ENCODE measurements around the gene WDR36. TPM values are rescaled to one million over a fixed set of nuclear protein-coding genes. Genes with fewer than 3 reads are reported as not detected.
"Not testable (repeated sequence)": the region's sequence is repeated elsewhere in the genome, so short reads cannot be mapped to it uniquely, and the experiment has no call there.

The WDR36 gene
- polyA plus RNA-seq, 1 of the 3 experiments (the other 2 are of a cell fraction) = 6.7 TPM

- H3K9me2 ChIP-seq = no peaks in the 10 kb centered on the region
- no peaks in the 10 kb centered on the region for H3K9me3 ChIP-seq
- peaks cover 7% of the 10 kb centered on the region for H3F3A ChIP-seq (replicated peaks; ENCODE audit: insufficient read depth)
- TF ChIP-seq PBX3 (IDR thresholded peaks at IDR 0.05) (peak; percentile 11), RFX5 (IDR thresholded peaks at IDR 0.05; ENCODE audit: low read length) (no peak), FOSL2 (IDR thresholded peaks at IDR 0.05; ENCODE audit: borderline replicate concordance, low read depth) (peak; percentile 78), TCF12 (IDR thresholded peaks at IDR 0.05) (peak; percentile 84), RCOR1 (IDR thresholded peaks at IDR 0.05; ENCODE audit: low read length) (no peak), EP300 (IDR thresholded peaks at IDR 0.05; ENCODE audit: borderline replicate concordance in 1 of 2, low read depth in 1 of 2, low read length in 1 of 2) (no peak; a peak in 1 of 4 replicates), MEF2A (IDR thresholded peaks at IDR 0.05; ENCODE audit: borderline replicate concordance, low read depth) (no peak), TEAD4 (IDR thresholded peaks at IDR 0.05; ENCODE audit: borderline replicate concordance, insufficient read depth) (no peak), NFIC (IDR thresholded peaks at IDR 0.05; ENCODE audit: borderline replicate concordance) (peak; percentile 31), MAX (IDR thresholded peaks at IDR 0.05; ENCODE audit: low read depth) (no peak), JUND (IDR thresholded peaks at IDR 0.05) (peak; percentile 79)
- H3K79me2 ChIP-seq (ENCODE audit: insufficient read depth) = no peaks in the 10 kb centered on the region
- no peaks in the 10 kb centered on the region for H4K20me1 ChIP-seq (ENCODE audit: insufficient read depth)
- no peak for DNase-seq
- H3K36me3 ChIP-seq (replicated peaks in 1 of 2; ENCODE audit: control insufficient read depth in 1 of 2, insufficient read depth in 2 of 2, low read length in 1 of 2) = no peaks in the 10 kb centered on the region
- no peak overlapping the region for H3K9ac ChIP-seq
- H3K4me3 ChIP-seq (ENCODE audit: low read depth in 2 of 2, low read length in 1 of 2) = no peak overlapping the region
- H3K4me1 ChIP-seq (ENCODE audit: control insufficient read depth in 1 of 2, insufficient read depth in 2 of 2, low read depth in 1 of 2, low read length in 1 of 2) = peaks cover 0 to 4% of the 10 kb centered on the region in 2 experiments; a peak in 2 of 4 replicates
- H2AFZ ChIP-seq (ENCODE audit: low read depth) = 0 out of 2 replicates have a peak overlapping the region, but pooled peaks have one; percentile 17
- H3K4me2 ChIP-seq = no peak overlapping the region; the same call in 1 of the 2 replicates
- no peaks in the 10 kb centered on the region for H3K27me3 ChIP-seq (ENCODE audit: insufficient read depth)
- CTCF ChIA-PET = interaction anchor here (0.8 kb wide), 1 partner anchor 415 kb away, joined by 3 read pairs; no protein-coding TSS in a partner anchor
- POLR2A ChIA-PET = no interaction called here
- no peak overlapping the region for H3K27ac ChIP-seq (ENCODE audit: low read depth in 2 of 2, low read length in 1 of 2)
- 53% methylated on average over 5 of the region's 5 CpGs for WGBS (ENCODE audit: low lambda C conversion rate)
Measured at GRCh38 chr5:111135946-111136345, 43.8 kb downstream of the WDR36 start.

GRCh38 chr5:111138096-111138495 is 45.9 kb downstream of the WDR36 start:
- no peak overlapping the region for H2AFZ ChIP-seq (ENCODE audit: low read depth)

GRCh38 chr5:111141471-111141870 is 49.3 kb downstream of the WDR36 start:
- DNase-seq; H4K20me1 ChIP-seq (ENCODE audit: insufficient read depth); H3K4me1 ChIP-seq (ENCODE audit: control insufficient read depth in 1 of 2, insufficient read depth in 2 of 2, low read depth in 1 of 2, low read length in 1 of 2); H3K9ac ChIP-seq; H3K27me3 ChIP-seq (ENCODE audit: insufficient read depth); H3F3A ChIP-seq (replicated peaks; ENCODE audit: insufficient read depth); H2AFZ ChIP-seq (ENCODE audit: low read depth); H3K27ac ChIP-seq (ENCODE audit: low read depth in 2 of 2, low read length in 1 of 2); H3K9me2 ChIP-seq; CTCF ChIA-PET; H3K79me2 ChIP-seq (ENCODE audit: insufficient read depth); H3K4me3 ChIP-seq (ENCODE audit: low read depth in 2 of 2, low read length in 1 of 2); POLR2A ChIA-PET; H3K36me3 ChIP-seq (replicated peaks in 1 of 2; ENCODE audit: control insufficient read depth in 1 of 2, insufficient read depth in 2 of 2, low read length in 1 of 2); H3K4me2 ChIP-seq; H3K9me3 ChIP-seq: not testable (repeated sequence)
- WGBS (ENCODE audit: low lambda C conversion rate) = 100% methylated on average over 1 of the region's 1 CpG

More at GRCh38 chr5:111138096-111138495, 45.9 kb downstream of the WDR36 start:
- no peaks in the 10 kb centered on the region for H3K27me3 ChIP-seq (ENCODE audit: insufficient read depth)
- no peak overlapping the region for H3K4me3 ChIP-seq (ENCODE audit: low read depth in 2 of 2, low read length in 1 of 2)
- TF ChIP-seq CHD2 (IDR thresholded peaks at IDR 0.05; ENCODE audit: low read length, partially characterized antibody) (no peak), GABPA (IDR thresholded peaks at IDR 0.05; ENCODE audit: low read depth) (no peak), GATA2 (CRISPR knock-in tag; IDR thresholded peaks at IDR 0.05) (no peak)
- no peak overlapping the region for H3K4me2 ChIP-seq
- H3K27ac ChIP-seq (ENCODE audit: low read depth in 2 of 2, low read length in 1 of 2) = no peak overlapping the region
- H4K20me1 ChIP-seq (ENCODE audit: insufficient read depth) = no peaks in the 10 kb centered on the region
- no peaks in the 10 kb centered on the region for H3K36me3 ChIP-seq (replicated peaks in 1 of 2; ENCODE audit: control insufficient read depth in 1 of 2, insufficient read depth in 2 of 2, low read length in 1 of 2)
- CTCF ChIA-PET = no interaction called here
- no peaks in the 10 kb centered on the region for H3K9me2 ChIP-seq
- H3K9me3 ChIP-seq = no peaks in the 10 kb centered on the region
- no peak overlapping the region for H3K9ac ChIP-seq
- H3K79me2 ChIP-seq (ENCODE audit: insufficient read depth) = no peaks in the 10 kb centered on the region
- peaks cover 7% of the 10 kb centered on the region for H3F3A ChIP-seq (replicated peaks; ENCODE audit: insufficient read depth)
- peaks cover 0 to 4% of the 10 kb centered on the region in 2 experiments; a peak in 1 of 4 replicates for H3K4me1 ChIP-seq (ENCODE audit: control insufficient read depth in 1 of 2, insufficient read depth in 2 of 2, low read depth in 1 of 2, low read length in 1 of 2)
- DNase-seq = no peak
- 53% methylated on average over 2 of the region's 2 CpGs for WGBS (ENCODE audit: low lambda C conversion rate)
- POLR2A ChIA-PET = no interaction called here

Measured in SK-N-SH (cell line).